Ovary (tissue), 3 donors: ENCODE results near the gene RRP1B.

ENCODE experiments used
- CTCF ChIP-seq, 3 donors: fragments of 450-650 bp in 2 of 3; fragments of 200-600 bp in 1 of 3; IDR thresholded peaks; one replicate each; pipeline versions ENCODE4 v1.5.1 to v1.8.0; 2016 to 2022; ENCODE audit warnings: antibody characterized with exemption in 3 of 3, mild to moderate bottlenecking in 1 of 3
- EP300 ChIP-seq: sonication (generic); formaldehyde crosslinking; IDR thresholded peaks from one replicate; pipeline ENCODE4 v1.6.1; 2017; ENCODE audit warnings: antibody characterized with exemption
- POLR2A ChIP-seq: fragments of 450-650 bp; IDR thresholded peaks from one replicate; pipeline ENCODE4 v1.6.1; 2017; ENCODE audit warnings: antibody characterized with exemption, mild to moderate bottlenecking, moderate library complexity
- donor health status: DM: no; HTN: no; CAD: no.

DNA sequence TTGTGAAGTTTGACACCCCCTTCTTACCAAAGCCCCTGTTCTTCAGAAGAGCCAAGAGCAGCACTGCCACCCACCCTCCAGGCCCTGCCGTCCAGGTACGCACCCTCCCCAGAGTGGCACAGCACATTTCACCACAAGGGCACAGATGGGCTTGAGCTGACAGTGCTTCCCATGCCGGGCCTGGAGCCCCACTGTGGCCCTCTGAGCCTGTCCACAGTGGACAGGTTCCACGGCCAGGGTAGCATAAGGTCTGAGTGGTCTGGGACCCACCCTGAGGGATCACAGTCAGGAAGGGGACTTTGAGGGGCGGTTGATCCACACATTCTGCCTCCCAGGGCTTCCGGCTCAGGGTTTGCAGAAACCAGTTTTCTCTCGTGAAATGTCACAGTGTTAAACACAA, 31.0 kb downstream of the RRP1B start:
- no peak for TF ChIP-seq POLR2A
- no peak for TF ChIP-seq CTCF (IDR thresholded peaks at IDR 0.05)
- TF ChIP-seq EP300, result no peak
